ENCODE results near the gene MEX3D.
A peak's percentile ranks its signal among the peaks of the same experiment; 100 is the strongest.

Gene MEX3D

DNA sequence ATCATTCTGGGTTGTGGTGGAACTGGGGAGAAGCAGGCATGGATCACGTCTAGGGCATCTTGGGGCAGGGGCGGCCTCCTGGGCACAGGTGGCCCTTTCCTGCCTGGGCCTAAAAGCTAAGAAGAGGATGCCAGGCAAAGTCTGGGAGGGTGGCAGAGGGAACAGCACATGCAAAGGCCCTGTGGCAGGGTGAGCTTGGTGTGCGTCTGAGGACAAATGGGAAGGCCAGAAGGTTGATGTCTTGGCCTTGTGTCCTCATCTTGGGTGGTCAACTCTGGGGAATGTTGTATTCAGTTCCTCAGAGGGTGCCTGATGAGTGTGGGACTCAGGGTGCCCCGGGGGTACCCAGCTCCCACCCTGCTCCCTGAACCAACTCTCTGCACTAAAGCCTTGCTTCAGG, 49.7 kb downstream of the MEX3D start:
- DNase-seq (ENCODE audit: low spot score): no peak

GRCh38 chr19:1516395-1516753, 51.8 kb downstream of the MEX3D start:
- DNase-seq (ENCODE audit: low spot score): no peak

GRCh38 chr19:1514986-1515721, 53.0 kb downstream of the MEX3D start:
- no peak for DNase-seq (ENCODE audit: low spot score)

GRCh38 chr19:1514295-1514661, 53.8 kb downstream of the MEX3D start:
- DNase-seq (ENCODE audit: low spot score): no peak

DNA sequence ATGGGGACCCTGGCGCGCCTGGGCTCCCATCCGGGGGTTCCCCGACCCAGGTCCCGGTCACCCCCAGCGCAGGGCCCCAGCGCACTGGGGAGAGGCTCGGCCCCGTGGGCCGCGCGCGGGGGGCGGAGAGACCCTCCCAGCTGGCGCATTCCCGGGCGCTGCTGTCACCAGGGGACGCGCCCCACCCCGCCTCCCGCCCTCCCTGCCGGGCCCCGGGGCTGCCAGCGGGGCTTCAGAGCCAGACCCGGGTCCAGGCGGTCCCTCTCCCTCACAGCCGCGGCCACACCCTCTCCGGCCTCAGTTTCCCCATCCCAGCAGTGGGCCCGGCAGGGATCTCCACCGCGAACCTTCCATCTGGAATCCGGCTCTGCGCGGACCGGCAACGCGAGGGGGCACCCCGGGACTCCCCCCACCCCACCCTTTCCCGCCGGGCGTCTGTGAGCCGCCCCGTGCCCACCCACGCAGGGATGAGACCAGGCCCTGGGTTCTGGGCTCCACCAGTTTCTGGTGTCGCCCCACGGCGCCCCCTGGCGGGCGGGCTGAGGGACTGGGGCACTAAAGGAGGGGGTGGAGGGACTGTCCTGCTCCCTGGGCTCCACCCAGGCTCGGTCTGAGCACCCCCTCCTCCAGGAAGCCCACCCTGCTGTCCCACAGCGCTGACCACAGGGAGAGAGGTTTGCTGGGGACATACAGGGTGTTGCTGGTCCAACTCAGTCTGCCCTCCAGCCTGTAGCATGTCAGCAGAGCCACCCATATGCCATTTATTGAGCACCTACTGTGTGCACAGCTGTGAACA, 54.4 kb downstream of the MEX3D start:
- DNase-seq (ENCODE audit: low spot score): peak; percentile 78

- DNase-seq (ENCODE audit: low spot score): peak; percentile 76
These were observed 55.2 kb downstream of the MEX3D start, which contains the start of gene ADAMTSL5 for GRCh38 chr19:1512671-1513498. TSS of gene ADAMTSL5 (minus strand) at chr19:1513019. CDS start at chr19:1510943, 2,076 bp downstream.

DNA sequence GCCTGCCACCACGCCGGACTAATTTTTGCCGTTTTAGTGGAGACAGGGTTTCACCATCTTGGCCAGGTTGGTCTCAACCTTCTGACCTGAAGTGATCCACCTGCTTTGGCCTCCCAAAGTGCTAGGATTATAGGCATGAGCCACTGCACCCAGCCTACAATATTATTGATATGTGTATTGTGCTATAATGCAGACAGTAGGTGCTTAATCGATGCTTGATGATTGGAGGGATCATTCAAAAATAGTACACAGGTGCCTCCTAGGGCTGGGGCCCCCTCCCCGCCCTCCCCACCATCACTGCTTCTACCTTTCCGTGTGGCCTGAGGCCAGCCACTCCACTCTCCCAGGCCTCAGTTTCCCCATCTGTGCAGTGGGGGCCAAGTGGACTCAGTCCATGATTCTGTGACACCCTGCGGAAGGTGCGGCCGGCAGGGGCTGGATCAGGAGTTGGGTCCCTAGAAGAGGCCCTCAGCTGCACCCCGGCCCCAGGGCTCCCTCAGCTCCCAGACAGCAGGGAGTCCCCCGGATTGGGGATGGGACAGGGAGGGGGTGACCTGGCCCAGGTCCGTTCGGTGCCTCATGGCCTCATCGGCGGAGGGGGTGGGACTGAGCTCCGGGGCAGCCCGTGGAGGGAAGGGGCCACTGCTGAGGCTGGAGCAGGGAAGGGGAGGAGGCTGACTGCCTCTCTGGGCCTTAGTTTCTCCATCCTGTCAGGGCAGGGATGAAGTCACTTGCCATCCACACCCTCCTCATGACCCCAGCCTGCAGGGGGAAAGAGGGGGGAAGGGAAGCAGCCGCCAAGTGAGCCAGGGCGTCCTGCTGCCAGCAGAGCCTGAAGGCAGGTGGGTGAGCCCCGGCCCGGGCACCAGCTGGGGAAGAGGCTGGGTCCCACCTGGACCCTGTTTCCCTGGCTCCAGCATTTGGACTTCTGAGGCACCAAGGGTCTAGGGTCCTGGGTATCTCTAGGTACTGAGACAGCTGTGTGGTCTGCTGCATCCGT, 56.5 kb downstream of the MEX3D start:
- no peak for DNase-seq (ENCODE audit: low spot score)

GRCh38 chr19:1510807-1511206, 57.3 kb downstream of the MEX3D start:
- no peak for DNase-seq (ENCODE audit: low spot score)

- no peak for DNase-seq (ENCODE audit: low spot score)
These were observed 57.7 kb downstream of the MEX3D start for GRCh38 chr19:1510442-1510806.

- DNase-seq (ENCODE audit: low spot score): no peak
These were observed 58.3 kb downstream of the MEX3D start for GRCh38 chr19:1509602-1510441.

GRCh38 chr19:1508507-1508856, 59.6 kb downstream of the MEX3D start:
- DNase-seq (ENCODE audit: low spot score): no peak

GRCh38 chr19:1507763-1508506, 60.2 kb downstream of the MEX3D start:
- peak; percentile 95 for DNase-seq (ENCODE audit: low spot score)

GRCh38 chr19:1507192-1507660, 60.9 kb downstream of the MEX3D start:
- no peak for DNase-seq (ENCODE audit: low spot score)

DNA sequence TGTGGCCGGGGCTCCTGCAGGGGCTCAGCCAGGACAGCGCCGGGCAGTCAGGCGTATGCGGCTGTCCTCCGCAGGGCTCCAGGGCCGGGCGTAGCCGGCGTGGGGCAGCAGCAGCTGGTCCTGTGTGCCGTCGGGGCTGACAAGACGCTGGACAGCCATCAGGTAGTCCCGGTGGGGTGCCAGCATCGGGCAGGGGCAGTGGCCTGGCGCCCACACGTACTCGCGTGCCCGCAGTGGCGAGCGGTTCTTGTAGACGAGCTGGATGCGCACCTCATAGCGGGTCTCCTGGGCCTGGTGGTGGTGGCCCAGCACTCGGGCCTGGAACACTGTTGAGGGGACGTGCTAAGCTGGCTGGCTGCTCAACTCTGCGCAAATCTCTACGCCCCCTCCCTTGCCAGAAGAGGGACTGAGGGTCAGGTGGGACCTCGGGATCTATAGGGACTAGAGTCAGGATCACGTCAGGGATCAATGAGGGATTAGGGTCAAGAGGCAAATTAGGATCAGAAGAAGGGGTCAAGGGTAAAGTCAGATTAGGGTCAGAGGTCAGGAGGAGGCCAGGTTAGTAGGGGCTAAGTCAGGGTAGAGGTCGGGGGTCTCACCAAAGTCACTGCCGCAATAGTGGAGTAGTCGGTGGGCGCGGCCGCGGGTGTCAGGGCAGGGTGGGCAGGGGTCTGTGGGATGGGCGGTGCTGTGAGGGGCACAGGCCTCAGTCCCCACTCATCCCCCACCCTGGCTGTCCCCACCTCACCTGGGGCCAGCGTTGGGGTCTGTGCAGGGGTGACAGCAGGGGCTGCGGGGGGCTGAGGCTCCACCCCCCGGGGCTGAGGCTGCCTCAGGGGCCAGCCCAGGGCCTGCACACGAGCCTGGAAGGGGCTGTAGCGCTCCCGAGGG, 61.9 kb downstream of the MEX3D start:
- DNase-seq (ENCODE audit: low spot score): no peak

- no peak for DNase-seq (ENCODE audit: low spot score)
These were observed 63.1 kb downstream of the MEX3D start for GRCh38 chr19:1505012-1505411.

All from RKO (cell line).